Glutamatergic neuron (in vitro differentiated cells): ENCODE data around the gene TUBA8. TPM values are rescaled to one million over a fixed set of nuclear protein-coding genes. Genes with fewer than 3 reads are reported as not detected.

Source experiments
- DNase-seq: peaks from one replicate; pipeline ENCODE4 v3.0.0; 2022
- H3K27ac Mint-ChIP-seq: one replicate; pipeline ENCODE4 v1.8.0; 2020; ENCODE audit warnings: mild to moderate bottlenecking, mixed read lengths, inconsistent platforms; ENCODE audit not compliant: unreplicated experiment
- H3K27me3 Mint-ChIP-seq: one replicate; pipeline ENCODE4 v1.8.0; 2020; ENCODE audit warnings: mild to moderate bottlenecking, moderate library complexity, mixed read lengths, inconsistent platforms; ENCODE audit not compliant: unreplicated experiment
- H3K36me3 Mint-ChIP-seq: one replicate; pipeline ENCODE4 v1.8.0; 2020; ENCODE audit warnings: mild to moderate bottlenecking, mixed read lengths, inconsistent platforms; ENCODE audit not compliant: unreplicated experiment
- H3K4me1 Mint-ChIP-seq: one replicate; pipeline ENCODE4 v1.8.0; 2020; ENCODE audit warnings: mild to moderate bottlenecking, low read depth, mixed read lengths, inconsistent platforms; ENCODE audit not compliant: unreplicated experiment
- H3K4me3 Mint-ChIP-seq: one replicate; pipeline ENCODE4 v1.8.0; 2020; ENCODE audit warnings: mild to moderate bottlenecking, mixed read lengths, inconsistent platforms; ENCODE audit not compliant: unreplicated experiment
- H3K9me3 Mint-ChIP-seq: one replicate; pipeline ENCODE4 v1.8.0; 2020; ENCODE audit warnings: mild to moderate bottlenecking, moderate library complexity, mixed read lengths, inconsistent platforms; ENCODE audit not compliant: unreplicated experiment
- total RNA-seq: library from RNA; stranded (reverse); fragmentation: NEBNext Ultra II Directional; extraction: Animal tissue kit (Norgen Biotek cat#: 25700); gene quantifications from one replicate; pipeline ENCODE4 v1.2.1, GENCODE V29; 2021; ENCODE audit not compliant: unreplicated experiment
- TF ChIP-seq, protein P1 (sequence below): fragments of 200-600 bp; sonication (generic); IDR thresholded peaks from one replicate; pipeline ENCODE4 v1.5.0; 2021; ENCODE audit not compliant: partially characterized antibody, unreplicated experiment

TUBA8 gene
- total RNA-seq, 1 donor from 2014 or later: 3.7 TPM

DNA sequence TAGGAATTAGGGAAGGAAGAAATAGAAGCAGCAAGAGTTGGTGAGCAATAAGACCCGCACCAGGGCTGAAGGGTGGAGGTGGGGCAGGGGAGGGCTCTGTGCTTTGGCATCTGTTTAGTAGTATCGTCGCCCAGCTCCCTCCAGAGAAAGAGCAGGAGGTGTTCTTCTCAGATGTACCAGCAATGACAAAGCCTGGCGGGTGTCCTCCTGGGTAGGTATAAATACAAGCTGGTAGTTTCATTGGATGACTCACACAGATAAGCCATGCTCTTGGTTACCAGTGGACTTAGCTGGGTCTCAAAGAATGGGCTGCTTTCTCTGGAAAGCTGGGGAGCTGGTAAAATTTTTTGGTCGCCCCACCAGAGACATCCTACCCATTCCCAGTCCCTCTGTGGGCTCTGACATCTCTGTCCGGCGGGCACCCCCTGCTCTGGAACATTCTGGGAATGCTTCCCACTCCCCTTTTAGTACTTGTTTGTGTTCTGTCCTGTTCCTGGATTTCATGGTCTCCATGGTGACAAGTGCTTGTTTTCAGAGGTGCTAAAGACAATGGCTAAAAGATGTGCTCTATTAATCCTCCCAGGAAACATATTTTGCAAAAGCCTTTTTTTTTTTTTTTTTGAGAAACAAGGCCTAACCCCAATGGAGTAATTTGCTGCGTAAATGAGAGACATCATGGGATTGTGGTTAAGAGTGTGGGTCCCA, 15.4 kb upstream of the TUBA8 start:
- TF ChIP-seq, protein P1, sequence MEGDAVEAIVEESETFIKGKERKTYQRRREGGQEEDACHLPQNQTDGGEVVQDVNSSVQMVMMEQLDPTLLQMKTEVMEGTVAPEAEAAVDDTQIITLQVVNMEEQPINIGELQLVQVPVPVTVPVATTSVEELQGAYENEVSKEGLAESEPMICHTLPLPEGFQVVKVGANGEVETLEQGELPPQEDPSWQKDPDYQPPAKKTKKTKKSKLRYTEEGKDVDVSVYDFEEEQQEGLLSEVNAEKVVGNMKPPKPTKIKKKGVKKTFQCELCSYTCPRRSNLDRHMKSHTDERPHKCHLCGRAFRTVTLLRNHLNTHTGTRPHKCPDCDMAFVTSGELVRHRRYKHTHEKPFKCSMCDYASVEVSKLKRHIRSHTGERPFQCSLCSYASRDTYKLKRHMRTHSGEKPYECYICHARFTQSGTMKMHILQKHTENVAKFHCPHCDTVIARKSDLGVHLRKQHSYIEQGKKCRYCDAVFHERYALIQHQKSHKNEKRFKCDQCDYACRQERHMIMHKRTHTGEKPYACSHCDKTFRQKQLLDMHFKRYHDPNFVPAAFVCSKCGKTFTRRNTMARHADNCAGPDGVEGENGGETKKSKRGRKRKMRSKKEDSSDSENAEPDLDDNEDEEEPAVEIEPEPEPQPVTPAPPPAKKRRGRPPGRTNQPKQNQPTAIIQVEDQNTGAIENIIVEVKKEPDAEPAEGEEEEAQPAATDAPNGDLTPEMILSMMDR: no peak
- peaks cover 4% of the 10 kb centered on the region for H3K36me3 Mint-ChIP-seq
- H3K4me1 Mint-ChIP-seq: no peaks in the 10 kb centered on the region
- no peak overlapping the region for H3K27ac Mint-ChIP-seq
- peaks cover 4% of the 10 kb centered on the region for H3K9me3 Mint-ChIP-seq
- peaks cover 3% of the 10 kb centered on the region for H3K27me3 Mint-ChIP-seq
- no peak overlapping the region for H3K4me3 Mint-ChIP-seq
- DNase-seq: no peak

DNA sequence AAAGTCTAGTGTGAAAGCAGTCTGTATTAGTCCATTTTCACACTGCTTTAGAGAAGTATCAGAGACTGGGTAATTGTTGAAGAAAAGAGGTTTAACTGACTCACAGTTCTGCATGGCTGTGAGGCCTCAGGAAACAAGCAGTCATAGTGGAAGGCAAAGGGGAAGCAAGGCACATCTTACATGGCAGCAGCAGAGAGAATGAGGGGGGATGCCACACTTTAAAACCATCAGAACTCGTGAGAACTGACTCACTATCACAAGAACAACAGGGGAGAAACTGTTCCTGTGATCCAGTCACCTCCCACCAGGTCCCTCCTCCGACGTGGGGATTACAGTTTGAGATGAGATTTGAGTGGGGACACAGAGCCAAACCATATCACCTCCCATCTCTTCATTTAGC, 13.8 kb upstream of the TUBA8 start:
- no peak overlapping the region for H3K27ac Mint-ChIP-seq
- TF ChIP-seq, protein P1: no peak
- no peak for DNase-seq
- peaks cover 3% of the 10 kb centered on the region for H3K27me3 Mint-ChIP-seq
- peaks cover 4% of the 10 kb centered on the region for H3K36me3 Mint-ChIP-seq
- no peak overlapping the region for H3K4me3 Mint-ChIP-seq
- no peaks in the 10 kb centered on the region for H3K4me1 Mint-ChIP-seq
- peaks cover 4% of the 10 kb centered on the region for H3K9me3 Mint-ChIP-seq

DNA sequence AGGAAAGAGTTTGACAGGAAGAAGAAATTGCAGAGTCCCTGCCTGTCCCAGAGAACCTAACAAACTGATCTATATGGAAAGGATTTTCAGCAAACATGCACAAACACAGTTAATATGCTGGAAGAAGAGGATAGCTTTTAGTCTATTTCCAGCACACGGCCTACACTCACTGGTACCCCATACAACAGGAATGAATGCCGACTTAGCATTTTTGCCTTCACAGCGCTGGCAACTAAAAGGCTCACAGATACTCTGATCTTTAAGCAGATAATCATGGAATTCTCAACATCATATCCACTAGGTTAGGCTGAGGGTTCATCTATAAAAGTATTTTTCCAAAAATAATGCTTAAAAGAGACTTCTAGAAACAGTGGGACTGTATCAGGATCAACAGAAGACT, 9.8 kb upstream of the TUBA8 start:
- peaks cover 2% of the 10 kb centered on the region for H3K27me3 Mint-ChIP-seq
- H3K4me1 Mint-ChIP-seq: peaks cover 3% of the 10 kb centered on the region
- peaks cover 13% of the 10 kb centered on the region for H3K9me3 Mint-ChIP-seq
- no peak overlapping the region for H3K4me3 Mint-ChIP-seq
- DNase-seq: no peak
- H3K36me3 Mint-ChIP-seq: peaks cover 17% of the 10 kb centered on the region
- no peak overlapping the region for H3K27ac Mint-ChIP-seq
- TF ChIP-seq, protein P1: no peak

DNA sequence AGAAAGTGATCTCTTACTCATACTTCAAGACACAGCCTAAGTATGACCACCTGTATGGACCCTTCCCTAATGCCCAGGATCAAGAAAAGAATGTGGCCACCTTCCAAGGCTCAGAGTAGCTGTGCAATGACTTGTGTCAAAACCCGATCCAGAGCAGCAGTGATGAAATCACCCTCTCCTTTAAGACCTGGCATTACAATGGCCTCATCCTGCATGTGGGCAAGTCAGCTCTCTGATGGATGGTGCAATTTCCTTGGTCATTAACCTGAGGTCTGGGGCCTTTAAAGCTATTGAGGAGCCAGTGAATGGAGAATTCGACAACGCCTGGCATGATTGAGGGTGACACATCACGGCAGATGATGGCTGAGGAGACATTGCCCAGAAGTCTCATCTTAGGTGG, 9.1 kb upstream of the TUBA8 start:
- no peak for DNase-seq
- Mint-ChIP-seq H3K27ac (no peak overlapping the region), H3K9me3 (peaks cover 15% of the 10 kb centered on the region), H3K36me3 (peaks cover 22% of the 10 kb centered on the region), H3K4me1 (peaks cover 3% of the 10 kb centered on the region), H3K27me3 (peaks cover 2% of the 10 kb centered on the region), H3K4me3 (no peak overlapping the region)
- TF ChIP-seq, protein P1: no peak

DNA sequence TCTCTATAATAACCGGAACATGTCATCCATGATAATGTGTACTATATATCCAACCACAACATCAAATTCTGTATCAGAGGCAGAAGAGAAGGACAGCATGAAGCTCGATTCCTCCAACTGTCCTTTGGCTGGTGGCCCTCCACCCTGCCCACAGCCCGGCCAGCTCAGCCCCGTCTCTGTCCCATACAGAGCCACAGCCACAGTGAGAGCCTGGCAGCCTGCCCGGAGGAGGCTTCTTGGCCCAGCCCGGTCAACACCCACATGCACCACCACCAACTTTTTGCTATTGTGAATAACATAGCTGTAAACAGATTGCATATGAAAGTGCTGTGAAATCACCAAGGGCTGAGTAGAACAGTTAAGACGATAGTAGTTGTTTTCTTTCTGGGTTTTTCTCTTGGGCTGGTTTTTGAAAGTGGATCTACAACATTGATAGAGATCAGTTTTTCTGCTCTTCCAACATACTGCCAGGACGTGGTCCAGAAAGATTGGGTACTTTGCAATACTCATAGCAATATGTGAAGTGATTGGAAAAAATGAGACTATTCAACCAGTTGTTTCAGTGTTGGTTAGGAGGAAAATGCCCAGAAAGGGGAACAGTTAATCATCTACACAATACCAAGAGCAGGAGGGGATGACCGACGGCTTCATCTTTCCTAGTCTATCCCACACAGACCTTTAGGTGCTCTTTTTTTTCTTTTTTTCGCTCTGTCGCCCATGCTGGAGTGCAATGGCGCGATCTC, 6.9 kb upstream of the TUBA8 start:
- no peak for DNase-seq
- Mint-ChIP-seq H3K4me3 (no peak overlapping the region), H3K4me1 (peaks cover 3% of the 10 kb centered on the region), H3K9me3 (peaks cover 15% of the 10 kb centered on the region), H3K27ac (no peak overlapping the region), H3K36me3 (peaks cover 26% of the 10 kb centered on the region), H3K27me3 (peaks cover 2% of the 10 kb centered on the region)
- TF ChIP-seq, protein P1: no peak
